HG03439 (cell line): ENCODE measurements around the gene HHAT.
A peak's percentile ranks its signal among the peaks of the same experiment; 100 is the strongest.

Experiments used
- ATAC-seq: cut with Tn5 transposase; IDR thresholded peaks from one replicate; pipeline ENCODE4 v1.9.1; 2021; ENCODE audit warnings: mild to moderate bottlenecking, moderate library complexity; ENCODE audit not compliant: unreplicated experiment

HHAT gene

DNA sequence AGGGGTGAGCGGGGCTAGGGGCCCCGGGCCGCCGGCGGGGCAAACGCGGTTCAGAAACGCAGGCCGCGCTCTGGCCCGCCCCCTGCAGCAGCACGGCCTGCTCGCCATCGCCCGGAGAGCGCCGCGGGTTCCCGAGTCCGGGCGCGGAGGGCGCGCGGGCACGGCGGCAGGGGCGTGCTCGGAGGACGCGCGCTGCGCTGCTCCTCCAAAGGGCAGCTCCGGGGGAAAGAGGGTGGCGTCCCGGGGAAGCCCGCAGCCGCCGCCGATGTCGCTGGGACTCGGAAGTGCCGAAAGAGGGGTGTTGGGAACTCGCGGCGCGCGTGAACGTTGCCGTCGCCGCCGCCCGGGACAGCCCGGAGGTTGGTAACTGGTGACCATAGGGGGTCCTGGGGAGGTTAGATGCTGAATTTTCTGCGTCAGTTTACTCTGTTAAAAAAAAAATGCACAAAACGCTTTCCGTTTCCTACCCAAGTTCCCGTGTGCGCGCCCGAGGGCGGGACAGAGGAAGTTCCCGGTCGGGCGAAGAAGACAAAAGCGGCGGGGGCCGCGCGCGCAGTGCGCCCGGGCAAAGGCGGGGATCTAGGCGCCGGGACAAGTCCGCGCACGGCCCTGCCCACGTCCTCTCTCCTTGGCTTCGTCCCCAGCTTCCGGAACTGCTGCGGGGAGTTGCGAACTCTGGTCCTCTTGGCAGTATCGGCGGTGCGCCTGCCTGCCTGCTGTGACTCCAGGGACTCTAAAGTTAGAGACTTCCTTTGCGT is at the start of gene HHAT:
Gene HHAT, plus strand, starts transcription at position 157 of the 758 bp plus-strand sequence. CDS start 20,074 bp downstream, outside the sequence.
- ATAC-seq, result peak; percentile 49

DNA sequence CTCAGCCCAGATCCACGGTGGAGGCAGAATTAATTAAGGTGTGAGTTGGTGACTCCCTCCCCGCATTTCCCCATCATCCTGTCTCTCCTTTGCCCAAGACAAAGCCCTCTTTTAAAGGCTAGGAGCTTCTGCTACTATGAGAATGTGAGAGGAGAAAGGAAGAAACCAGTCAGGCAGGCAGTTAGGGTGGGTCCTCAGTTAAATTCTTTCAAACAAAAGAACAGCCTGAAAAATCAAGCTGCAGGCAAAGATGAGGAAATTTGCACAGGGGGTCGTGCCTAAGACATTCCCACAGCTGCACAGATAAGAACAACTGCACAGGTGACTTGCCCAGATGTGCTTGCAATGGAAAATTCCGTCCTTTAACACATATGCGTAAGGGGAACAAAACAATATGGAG is 48.5 kb upstream of the HHAT start:
- ATAC-seq, result no peak

DNA sequence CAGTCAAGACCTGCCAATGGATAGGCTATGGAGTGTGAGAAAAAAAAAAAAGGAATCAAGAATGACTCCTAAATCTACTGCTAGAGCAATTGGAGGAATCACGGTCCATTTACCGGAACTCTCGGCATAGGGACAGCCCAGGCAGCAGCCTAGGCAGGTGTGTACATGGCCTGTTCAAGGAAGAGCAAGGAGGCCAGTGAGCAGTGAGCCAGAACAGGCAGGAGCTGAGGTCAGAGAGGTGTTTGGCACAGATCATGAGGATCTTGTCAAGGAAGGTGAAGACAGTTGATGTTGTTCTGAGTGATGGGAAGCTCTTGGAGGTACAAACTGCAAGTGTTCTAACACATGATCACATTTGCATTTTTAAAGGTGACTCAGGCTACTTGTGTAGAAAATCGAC is 40.6 kb upstream of the HHAT start:
- no peak for ATAC-seq

DNA sequence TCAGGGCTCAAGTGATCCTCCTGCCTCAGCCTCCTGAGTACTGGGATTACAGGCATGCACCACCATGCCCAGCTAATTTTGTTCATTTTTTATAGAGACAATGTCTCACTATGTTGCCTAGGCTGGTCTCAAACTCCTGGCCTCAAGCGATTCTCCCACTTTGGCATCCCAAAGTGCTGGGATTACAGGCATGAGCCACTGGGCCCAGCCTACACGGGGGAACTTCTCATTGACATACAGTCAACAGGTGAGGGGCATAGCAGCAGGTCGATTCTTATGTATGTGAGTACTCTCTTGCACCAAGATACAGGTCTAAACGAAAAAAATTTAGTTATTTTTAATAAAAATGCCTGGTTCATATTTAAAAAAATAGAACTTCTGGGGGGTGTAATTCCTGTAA is 39.5 kb upstream of the HHAT start:
- no peak for ATAC-seq

DNA sequence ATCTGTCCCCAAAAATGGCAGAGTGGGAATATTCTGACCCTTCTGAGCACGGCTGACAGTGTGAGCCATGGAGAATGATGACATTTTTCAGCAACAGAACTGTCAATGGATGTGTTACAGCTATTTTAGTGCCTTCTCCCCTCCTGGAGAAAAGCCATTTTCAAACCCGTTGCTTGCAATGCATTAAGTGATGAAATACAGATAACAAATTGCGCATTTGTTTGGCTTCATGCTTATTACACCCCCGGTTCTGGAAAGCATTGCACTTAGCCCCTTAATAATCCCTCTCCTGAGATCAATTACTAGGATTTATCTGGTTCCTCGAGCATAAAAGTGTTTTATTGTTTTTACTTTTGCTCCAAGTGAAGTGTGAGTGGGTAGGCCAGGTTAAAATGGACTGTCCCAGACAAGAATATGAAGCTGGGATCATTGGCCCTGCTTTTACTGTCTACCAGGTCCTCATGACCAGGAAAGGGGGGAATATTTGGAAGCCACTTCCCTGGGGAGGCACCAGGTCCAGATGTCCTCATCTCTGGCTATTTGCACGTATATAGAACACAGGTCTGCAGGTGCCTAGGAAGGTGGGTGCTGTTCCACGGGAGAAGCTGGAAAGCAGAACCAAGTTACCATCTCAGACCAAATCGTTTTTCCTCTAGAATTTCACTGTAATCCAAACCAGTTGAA is 37.5 kb upstream of the HHAT start:
- no peak for ATAC-seq

DNA sequence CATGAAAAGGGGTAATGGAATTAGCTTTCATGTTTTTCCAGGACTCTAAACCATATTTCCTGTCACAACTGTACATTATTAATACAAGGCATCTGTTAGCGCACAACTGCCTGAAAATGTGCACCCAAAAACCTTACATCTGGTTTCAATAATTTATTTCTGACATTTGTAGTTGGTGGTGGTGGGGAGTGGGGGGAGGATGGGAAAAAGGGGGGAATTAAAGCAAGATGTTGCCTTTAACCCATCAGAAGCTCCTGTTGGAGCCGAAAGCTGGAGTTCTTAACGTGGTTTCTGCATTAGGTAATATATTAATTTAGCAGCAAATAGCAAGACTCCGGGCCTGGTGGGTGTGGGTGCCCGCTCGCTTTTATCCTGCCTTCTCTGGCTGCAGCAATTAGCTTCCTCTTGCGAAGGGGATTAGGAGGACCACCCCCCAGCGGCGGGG is 36.9 kb upstream of the HHAT start:
- no peak for ATAC-seq

DNA sequence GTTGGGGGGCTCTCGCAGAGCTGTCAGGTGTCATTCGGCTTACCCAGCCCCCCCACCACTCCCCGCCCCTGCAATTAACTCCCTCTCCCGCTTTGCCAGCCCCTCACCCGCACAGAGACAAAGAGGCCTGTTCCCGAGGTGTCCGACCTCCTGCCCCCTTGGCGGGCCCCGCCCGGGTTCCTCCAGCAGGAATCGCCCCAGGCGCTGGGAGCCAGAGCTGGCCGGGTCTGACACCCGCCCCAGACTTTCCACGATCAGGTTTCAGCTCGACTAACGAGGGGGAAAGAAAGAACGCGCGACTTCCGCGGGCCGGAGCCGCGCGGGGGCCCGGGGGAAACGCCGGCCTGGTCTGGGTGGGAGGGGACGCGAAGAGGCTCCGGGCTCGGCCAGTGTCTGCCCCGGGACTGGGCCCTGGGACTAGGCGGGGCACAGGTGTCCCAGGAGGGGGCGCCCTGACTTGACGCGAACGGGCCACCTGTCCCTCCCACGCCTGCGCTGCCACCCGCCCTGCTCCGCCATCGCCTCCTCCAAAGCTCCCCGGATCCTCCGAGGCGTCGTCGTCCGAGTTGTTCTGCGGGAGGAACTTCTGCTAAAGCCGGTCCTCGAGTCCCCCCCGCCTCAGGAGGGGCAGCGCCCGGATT is 36.4 kb upstream of the HHAT start:
- no peak for ATAC-seq

DNA sequence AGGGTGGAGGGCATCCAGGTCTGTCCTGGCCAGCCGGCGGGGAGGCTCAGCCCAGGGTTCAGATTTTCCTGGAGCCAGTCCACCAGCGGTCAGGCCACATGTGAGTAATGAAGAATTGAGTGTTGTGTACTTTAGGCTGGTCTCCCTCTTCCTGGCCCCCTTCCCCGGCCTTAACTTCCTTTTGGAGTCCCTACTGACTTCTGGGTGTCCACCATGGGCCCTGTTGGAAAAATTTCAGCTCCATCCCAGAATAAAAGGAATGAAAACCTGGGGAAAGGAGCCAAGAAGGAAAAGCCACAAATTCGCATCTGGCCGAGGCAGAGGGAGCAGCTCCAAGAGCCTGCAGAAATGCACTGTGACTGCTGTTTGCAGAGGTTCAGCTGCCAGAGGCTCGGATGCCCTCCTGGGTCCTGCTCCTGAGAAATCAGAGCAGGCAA is 35.5 kb upstream of the HHAT start:
- ATAC-seq, result no peak

DNA sequence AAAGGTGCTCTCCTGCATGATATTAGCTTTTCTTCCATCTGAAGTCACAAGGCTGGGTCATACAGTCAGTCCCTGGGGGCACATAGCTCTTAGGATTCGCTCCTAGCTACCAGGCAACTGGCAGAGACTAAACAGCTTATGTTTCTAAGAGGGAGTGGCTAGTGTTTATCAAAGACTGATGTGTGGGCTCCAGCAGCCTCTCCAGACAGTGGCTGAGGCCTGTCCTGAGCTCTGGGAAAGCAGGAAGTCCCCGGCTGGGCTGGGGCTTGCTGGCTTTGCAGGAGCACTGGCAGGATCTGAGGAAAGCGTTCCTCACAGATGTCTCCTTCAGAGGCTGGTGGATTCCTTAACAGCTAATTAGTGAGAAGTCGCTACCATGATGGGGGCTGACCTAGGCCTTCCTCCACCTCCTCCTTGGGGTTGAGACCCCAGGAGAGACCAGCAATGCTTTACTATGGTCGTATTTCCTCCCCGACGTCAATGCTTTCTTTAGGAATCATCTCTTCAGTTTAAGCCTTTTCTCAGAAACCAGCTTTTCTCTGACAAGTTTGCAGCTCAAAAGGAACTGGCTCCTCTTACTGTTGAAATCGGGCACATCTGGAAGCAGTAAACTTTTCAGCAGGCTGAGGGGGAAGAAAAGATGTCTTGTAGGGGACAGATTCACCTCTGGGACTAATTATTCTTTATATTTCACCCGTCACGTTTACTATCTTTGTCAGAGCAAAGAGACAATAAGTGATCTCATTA is 33.5 kb upstream of the HHAT start:
- ATAC-seq, result no peak

DNA sequence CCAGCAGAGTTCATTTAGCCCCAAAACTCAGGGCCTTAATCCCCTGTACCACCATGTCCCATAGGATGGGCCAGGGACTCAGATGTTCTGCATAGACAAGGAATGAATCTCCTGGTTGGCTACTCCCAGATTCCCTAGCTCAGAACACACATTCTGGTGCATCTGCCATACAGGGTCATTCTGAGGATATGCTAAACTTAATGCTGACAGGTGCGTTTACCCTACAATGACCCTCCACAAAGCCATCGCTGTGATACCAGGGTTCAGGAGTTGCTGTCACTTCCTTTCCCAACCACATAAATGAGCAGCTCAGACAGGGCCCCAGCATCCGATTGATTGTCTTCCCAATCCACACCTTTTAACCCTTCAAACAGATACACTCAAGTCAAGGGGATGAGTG is 32.0 kb upstream of the HHAT start:
- ATAC-seq, result no peak

DNA sequence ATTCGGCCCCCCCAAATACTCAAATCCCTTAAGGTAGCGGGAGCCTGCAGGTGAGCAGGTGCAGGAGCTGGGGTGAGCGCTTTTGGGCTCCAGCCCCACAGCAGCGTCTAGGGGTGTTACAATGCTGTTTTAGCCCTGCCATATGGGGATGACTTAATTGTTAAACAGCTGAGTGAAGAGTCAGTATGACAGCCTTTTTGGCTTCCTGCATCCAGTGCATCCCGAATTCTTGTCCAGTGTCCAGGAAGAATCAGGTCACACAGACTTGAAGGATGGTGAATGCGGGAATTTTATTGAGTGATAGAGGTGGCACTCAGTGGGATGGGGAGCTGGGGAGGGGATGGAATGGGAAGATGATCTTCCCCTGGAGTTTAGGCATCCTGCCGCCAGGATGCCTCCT is 30.4 kb upstream of the HHAT start:
- ATAC-seq, result no peak

DNA sequence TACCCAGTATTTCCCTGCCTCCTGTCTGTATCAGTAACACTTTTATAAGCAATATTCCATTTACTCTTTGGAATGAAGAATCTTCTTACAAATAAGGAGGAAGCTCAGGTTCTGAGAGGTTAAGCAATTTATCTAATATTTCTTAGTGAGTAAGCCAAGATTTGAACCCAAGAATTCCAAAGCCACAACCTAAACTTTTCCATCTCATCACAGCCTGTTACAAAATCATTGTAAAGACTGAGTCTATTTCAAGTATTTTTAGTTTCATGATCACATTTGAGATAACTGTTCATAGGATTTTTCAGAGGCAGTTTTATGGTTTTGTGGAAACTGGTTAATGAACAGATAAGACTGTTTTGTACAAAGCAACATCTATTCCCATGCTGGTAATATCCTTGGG is 29.8 kb upstream of the HHAT start:
- no peak for ATAC-seq

DNA sequence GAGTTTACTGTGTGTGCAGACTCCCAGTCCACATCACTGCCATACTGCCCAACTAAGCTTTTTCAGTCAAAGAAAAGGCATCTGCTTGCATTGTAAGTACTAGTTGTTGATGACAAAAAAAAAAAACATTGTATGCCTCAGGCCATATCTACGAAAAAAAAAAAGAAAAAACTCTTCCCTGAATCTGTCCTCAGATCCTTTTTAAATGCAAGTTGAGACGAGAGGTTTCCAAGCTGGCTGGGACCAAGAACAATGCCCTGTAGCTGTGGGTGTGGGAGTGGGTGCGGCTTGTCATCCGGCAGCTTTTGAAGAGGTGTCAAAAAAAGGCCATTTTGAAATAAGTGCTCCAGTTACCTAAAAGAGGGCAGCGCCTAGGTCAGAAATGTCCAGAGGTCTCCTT is 29.2 kb upstream of the HHAT start:
- ATAC-seq, result no peak

DNA sequence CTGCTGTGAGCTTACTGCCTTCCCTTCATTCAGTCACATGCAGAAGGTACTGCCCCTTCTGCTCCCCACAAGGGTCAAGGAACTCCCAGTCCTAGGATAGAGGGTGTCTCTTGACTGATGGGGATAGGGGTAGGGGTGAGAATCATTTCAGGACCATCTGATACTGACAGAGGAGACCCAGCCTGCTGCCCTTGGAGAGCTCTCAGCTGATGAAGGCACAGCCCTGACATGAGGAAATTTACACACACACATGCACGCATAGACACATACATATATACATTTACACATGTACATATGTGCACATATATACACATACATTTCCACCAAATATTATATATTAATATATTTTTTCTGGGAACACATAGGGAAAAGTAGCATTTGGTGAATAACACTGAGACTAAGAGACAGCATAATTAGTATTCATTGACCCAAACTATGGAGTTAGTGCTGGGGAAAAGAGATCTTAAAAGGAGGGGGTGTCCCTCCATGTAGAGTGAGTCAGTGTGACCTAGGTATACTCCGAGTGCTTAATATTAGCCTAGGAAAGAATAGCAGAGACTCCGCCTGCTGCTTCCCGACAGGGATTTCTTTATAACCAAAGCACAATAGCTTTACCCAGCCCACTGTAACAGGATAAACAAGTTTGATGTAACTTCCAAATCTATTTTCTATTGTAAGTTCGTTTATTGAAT is 27.6 kb upstream of the HHAT start:
- ATAC-seq, result no peak

DNA sequence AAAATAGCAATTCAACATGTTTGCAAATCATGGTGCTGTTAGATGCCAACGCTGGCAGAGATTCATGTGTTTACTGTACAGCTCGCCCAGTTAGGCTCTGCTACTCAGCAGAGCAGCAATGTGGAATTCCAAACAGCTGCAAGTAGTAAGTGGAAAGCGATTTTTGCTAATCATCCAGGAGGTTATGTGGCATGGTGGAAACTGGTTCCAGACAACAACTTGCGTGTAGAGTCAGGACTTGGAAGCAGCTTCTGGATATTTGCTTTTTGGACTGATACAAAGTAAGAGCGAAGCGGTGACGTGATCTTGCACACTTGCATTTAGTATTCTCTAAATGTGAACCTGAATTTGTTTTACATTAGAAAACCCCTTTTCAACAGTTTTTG is 27.1 kb upstream of the HHAT start:
- ATAC-seq, result no peak

DNA sequence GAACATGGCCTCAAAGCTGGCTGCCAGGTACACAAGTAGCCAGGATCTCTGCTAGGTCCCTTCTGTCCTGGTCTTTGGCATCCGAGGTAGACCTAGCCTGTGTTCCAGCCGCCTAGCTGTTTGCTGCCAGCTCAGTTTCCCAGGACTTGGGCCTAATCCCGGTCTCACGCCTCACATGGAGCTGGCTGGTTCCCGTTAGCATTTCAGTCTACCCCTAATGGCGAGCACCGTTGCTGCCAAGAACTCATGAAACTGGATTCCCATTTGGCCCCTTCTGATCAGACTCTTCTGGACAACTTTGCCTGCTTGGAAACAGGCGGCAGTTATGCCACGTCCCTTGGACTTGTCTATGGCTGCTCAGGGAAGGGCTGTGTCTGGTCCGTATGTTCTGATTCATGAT is 26.2 kb upstream of the HHAT start:
- no peak for ATAC-seq

DNA sequence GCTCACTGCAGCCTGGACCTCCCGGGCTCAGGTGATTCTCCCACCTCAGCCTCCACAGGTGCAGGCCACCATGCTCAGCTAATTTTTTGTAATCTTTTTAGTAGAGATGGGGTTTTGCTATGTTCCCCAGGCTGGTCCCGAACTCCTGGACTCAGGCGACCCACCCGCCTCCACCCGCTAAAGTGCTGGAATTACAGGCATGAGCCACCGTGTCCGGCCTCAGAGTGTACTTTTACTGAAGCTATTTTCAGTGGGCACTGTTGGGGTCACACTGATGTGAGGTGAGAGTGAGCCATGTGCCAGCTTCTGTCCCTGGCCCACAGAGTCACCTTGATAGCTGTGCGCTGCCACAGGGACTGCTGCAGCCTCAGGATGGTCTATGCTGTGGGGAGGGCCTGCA is 25.3 kb upstream of the HHAT start:
- no peak for ATAC-seq

DNA sequence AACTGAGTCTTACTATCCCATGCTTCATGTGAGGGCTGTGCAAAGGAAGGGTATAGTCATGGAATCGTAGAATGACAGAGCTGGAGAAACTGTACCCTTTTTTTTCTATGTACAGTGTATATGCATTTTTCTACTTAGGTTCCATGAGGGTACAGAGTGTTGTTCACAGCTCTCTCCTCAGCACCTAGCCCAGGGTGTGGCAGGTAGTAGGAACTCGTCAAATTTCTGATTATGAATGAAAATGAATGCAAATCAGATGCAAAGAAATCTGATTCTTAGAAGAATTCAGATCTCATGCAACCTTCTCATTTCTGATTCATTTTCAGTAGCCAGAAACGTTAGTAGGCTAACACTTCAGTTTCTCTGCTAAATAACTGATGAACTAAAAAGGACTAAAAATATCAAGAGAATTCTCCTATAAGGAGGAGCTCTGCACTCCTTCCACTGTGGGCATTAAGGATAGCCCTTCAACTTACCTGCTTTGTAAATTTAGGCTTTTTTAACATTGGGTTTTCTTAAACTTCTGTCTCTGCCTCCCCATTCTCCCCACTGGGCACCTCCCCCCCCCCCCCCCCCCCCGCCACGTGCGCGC is 18.0 kb upstream of the HHAT start:
- no peak for ATAC-seq

DNA sequence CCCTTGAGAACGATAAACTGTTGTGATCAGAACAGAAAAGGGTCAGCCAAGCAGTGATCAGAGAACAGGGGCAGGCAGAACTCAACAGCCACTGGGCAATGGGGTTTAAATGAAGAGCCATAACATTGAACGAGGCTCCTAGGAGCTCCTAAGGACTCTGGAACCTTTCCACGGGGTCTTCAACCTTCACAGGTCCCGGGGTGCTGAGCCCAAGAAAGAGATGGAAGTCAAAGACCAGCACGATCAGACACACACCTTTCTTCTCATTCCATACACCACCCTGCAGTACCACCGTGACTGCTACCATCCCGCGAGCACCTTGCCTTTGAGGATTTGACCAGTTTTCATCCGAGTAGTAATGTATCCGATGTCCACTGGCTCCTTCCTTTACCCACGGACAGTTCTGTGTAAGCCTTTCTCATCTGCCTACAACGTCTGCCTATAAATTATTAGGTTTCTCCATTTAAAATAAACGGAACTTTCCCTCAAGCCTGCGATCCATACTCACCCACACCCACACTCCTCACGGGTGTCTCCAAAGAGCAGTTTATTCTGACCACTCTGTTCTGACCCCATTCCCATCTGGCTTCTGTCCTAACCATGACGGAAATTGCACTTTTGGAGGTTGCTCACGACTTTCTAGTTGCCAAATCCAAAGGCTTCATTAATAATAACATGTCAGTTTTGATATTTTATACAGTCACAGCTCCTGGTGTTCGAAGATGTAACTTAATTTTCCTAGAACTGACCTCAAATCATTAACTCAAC is 16.8 kb upstream of the HHAT start:
- no peak for ATAC-seq
